A673 (cell line): Measurements from ENCODE around the gene CCL4.
"Not testable (repeated sequence)": the region's sequence is repeated elsewhere in the genome, so short reads cannot be mapped to it uniquely, and the experiment has no call there.

ENCODE experiments used
- CTCF ChIP-seq: fragments of 300-800, 200-600 bp; sonication (generic); conservative IDR thresholded peaks from 2 replicates; pipeline ENCODE4 v1.5.1; 2017; ENCODE audit warnings: low read depth, mild to moderate bottlenecking, antibody characterized with exemption, low read length, moderate library complexity, mixed read lengths
- EZH2 ChIP-seq: fragments of 200-600 bp; sonication (generic); IDR thresholded peaks from 2 replicates; pipeline ENCODE4 v1.6.1; 2017; ENCODE audit warnings: borderline replicate concordance, low read depth, mild to moderate bottlenecking, mixed read lengths, antibody characterized with exemption, low read length; ENCODE audit not compliant: poor library complexity, severe bottlenecking

GRCh38 chr17:36113131-36113530 is 9.5 kb downstream of the CCL4 start:
- TF ChIP-seq CTCF, EZH2: not testable (repeated sequence)
